ENCODE results near the gene DARS1. TPM values are rescaled to one million over a fixed set of nuclear protein-coding genes. Genes with fewer than 3 reads are reported as not detected.
A peak's percentile ranks its signal among the peaks of the same experiment; 100 is the strongest.
"Not testable (repeated sequence)": the region's sequence is repeated elsewhere in the genome, so short reads cannot be mapped to it uniquely, and the experiment has no call there.

DARS1 gene
- total RNA-seq, 4 donors from 2014 or later, result 43.7 to 56.7 (median 50.3) TPM

- Histone ChIP-seq H3K27me3 (no peaks in the 10 kb centered on the region), H3K4me3 (no peak overlapping the region), H3K27ac (no peak overlapping the region), H3K9me3 (no peaks in the 10 kb centered on the region), H3K4me1 (no peaks in the 10 kb centered on the region), H3K36me3 (peaks cover 0 to 11% (median 0%) of the 10 kb centered on the region in 3 donors)
- DNase-seq (ENCODE audit: low spot score in 2 of 2), result no peak
- 86 to 91% methylated on average over 2 of the region's 2 CpGs for WGBS, 2 donors
- no peak for TF ChIP-seq CTCF (IDR thresholded peaks at IDR 0.05)
- TF ChIP-seq POLR2A (IDR thresholded peaks at IDR 0.05), result no peak
- no peak for TF ChIP-seq EP300 (IDR thresholded peaks at IDR 0.05)
Measured at GRCh38 chr2:135893374-135893794, 92.0 kb downstream of the DARS1 start.

GRCh38 chr2:135890835-135891234, 94.6 kb downstream of the DARS1 start:
- Histone ChIP-seq H3K27ac (no peak overlapping the region), H3K4me3 (no peak overlapping the region), H3K27me3 (no peaks in the 10 kb centered on the region), H3K9me3 (no peaks in the 10 kb centered on the region), H3K36me3 (no peaks in the 10 kb centered on the region), H3K4me1 (no peaks in the 10 kb centered on the region)
- no peak for DNase-seq (ENCODE audit: low spot score in 2 of 2)
- TF ChIP-seq POLR2A (IDR thresholded peaks at IDR 0.05), result no peak
- TF ChIP-seq EP300 (IDR thresholded peaks at IDR 0.05), result peak in 1 of 2 donors; percentile 14
- 61 to 64% methylated on average over 6 of the region's 6 CpGs for WGBS, 2 donors

GRCh38 chr2:135890149-135890548, 95.3 kb downstream of the DARS1 start:
- DNase-seq (ENCODE audit: low spot score in 2 of 2), result no peak
- Histone ChIP-seq H3K27ac (no peak overlapping the region), H3K27me3 (no peaks in the 10 kb centered on the region), H3K4me1 (no peaks in the 10 kb centered on the region), H3K36me3 (no peaks in the 10 kb centered on the region), H3K9me3 (no peaks in the 10 kb centered on the region), H3K4me3 (no peak overlapping the region)
- 91 to 94% methylated on average over 4 of the region's 4 CpGs for WGBS, 2 donors
- TF ChIP-seq EP300 (IDR thresholded peaks at IDR 0.05) (no peak), CTCF (IDR thresholded peaks at IDR 0.05) (no peak), POLR2A (IDR thresholded peaks at IDR 0.05) (no peak)

- DNase-seq (ENCODE audit: low spot score in 2 of 2); H3K36me3 ChIP-seq; H3K27ac ChIP-seq; H3K9me3 ChIP-seq; H3K4me1 ChIP-seq; H3K4me3 ChIP-seq; H3K27me3 ChIP-seq: not testable (repeated sequence)
- WGBS, 2 donors, result 91% methylated on average over 5 of the region's 5 CpGs
Measured at GRCh38 chr2:135888587-135888986, 96.8 kb downstream of the DARS1 start.

GRCh38 chr2:135885709-135886108, 99.7 kb downstream of the DARS1 start:
- Histone ChIP-seq H3K4me1 (no peaks in the 10 kb centered on the region), H3K4me3 (no peak overlapping the region), H3K27ac (no peak overlapping the region), H3K36me3 (no peaks in the 10 kb centered on the region), H3K9me3 (no peaks in the 10 kb centered on the region), H3K27me3 (no peaks in the 10 kb centered on the region)
- WGBS, 2 donors, result 84 to 89% methylated on average over 4 of the region's 4 CpGs
- TF ChIP-seq CTCF (IDR thresholded peaks at IDR 0.05), result no peak
- DNase-seq (ENCODE audit: low spot score in 2 of 2), result no peak

GRCh38 chr2:135882415-135882814, 103.0 kb downstream of the DARS1 start:
- Histone ChIP-seq H3K36me3 (no peaks in the 10 kb centered on the region), H3K27ac (no peak overlapping the region), H3K27me3 (no peaks in the 10 kb centered on the region), H3K4me3 (no peak overlapping the region), H3K9me3 (no peaks in the 10 kb centered on the region), H3K4me1 (no peaks in the 10 kb centered on the region)
- DNase-seq (ENCODE audit: low spot score in 2 of 2), result no peak
- WGBS, 2 donors, result 40 to 58% methylated on average over 3 of the region's 3 CpGs
- no peak for TF ChIP-seq EP300 (IDR thresholded peaks at IDR 0.05)
- TF ChIP-seq CTCF (IDR thresholded peaks at IDR 0.05), result no peak
- no peak for TF ChIP-seq POLR2A (IDR thresholded peaks at IDR 0.05)

- not testable (repeated sequence) for DNase-seq (ENCODE audit: low spot score in 2 of 2); H3K27me3 ChIP-seq; H3K9me3 ChIP-seq; H3K36me3 ChIP-seq
- peak overlapping the region in 3 of 4 donors; percentile 89 to 95 (median 94) for H3K4me3 ChIP-seq
- WGBS, 2 donors, result 85 to 88% methylated on average over 15 of the region's 15 CpGs
- peak overlapping the region in 2 of 4 donors; percentile 87 to 92 for H3K27ac ChIP-seq
- H3K4me1 ChIP-seq, result peaks cover 0 to 25% (median 11%) of the 10 kb centered on the region in 4 donors
Measured at GRCh38 chr2:135876770-135877169, 108.7 kb downstream of the DARS1 start.

Data from tibial nerve (tissue), 4 donors.